Stimulated activated CD4-positive, alpha-beta T cell treated with anti-CD3 and anti-CD28 coated beads, Interleukin-12 subunit alpha, Interleukin-12 subunit beta, amount 100 ng/mL, for 4 hours (primary cell): ENCODE data around the gene AFM.

Experiments
- DNase-seq: peaks from one replicate; pipeline ENCODE4 v3.0.0-alpha.2; 2020

The AFM gene

DNA sequence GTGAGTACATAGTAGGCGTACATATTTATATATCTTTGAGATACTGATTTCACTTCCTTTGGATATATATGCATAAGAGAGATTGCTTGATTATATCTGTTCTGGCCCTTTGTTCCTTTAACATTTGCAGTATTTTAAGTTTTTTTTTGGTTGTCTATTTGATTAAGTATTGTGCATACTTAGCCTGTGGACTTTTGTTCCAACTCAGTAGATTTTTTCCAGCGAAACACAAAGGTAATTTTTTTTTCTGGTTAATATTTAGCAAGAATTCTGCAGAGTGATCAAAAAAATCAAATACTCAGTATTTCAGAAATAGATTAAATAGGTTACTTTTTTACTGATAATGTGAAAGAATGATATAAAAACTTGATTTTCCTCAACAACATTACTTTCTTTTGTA lies at the start of gene AFM:
Gene AFM (plus strand): TSS at position 388 of the 400 bp plus-strand sequence. CDS start 31 bp downstream, outside the sequence.
- no peak for DNase-seq

DNA sequence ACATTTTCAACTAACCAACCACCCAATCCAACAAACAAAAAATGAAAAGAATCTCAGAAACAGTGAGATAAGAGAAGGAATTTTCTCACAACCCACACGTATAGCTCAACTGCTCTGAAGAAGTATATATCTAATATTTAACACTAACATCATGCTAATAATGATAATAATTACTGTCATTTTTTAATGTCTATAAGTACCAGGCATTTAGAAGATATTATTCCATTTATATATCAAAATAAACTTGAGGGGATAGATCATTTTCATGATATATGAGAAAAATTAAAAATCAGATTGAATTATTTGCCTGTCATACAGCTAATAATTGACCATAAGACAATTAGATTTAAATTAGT lies 49.8 kb upstream of the AFM start:
- no peak for DNase-seq

DNA sequence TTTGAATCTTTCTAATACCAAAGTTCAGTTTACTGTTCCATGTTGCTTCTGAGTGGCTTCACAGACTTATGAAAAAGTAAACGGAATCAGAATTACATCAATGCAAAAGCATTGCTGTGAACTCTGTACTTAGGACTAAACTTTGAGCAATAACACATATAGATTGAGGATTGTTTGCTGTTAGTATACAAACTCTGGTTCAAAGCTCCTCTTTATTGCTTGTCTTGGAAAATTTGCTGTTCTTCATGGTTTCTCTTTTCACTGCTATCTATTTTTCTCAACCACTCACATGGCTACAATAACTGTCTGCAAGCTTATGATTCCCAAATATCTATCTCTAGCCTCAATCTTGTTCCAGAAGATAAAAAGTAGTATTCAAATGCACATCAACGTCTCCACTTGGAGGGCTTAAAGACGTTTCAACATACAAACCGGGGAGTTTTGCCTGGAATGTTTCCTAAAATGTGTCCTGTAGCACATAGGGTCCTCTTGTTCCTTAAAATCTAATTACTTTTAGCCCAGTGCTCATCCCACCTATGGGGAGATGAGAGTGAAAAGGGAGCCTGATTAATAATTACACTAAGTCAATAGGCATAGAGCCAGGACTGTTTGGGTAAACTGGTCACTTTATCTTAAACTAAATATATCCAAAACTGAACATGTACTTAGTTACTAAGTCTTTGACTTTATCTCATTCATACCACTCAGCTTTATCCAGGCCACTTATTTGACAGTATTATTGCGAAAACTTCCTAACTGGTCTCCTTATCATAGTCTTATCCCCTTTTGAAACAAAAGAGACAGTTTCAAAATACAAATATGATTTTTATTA lies 49.2 kb upstream of the AFM start:
- DNase-seq = no peak

DNA sequence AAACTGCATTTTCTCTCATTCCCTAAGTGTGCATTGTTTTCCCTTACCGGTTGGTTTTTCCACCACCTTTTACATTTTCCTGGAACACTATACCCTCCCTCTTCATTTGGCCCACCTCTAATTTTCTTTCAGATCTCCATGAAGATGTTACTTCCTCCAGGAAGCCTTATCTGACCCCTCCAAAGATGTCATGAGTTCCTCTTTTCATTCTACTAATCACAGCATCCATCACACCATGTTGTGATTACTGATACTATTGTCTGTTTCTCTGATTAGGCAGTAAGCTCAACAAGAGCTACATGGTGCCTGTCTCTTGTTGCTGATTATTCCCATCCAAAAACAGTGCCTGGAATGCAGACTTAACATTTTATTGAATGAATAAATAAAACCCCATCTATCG lies 48.4 kb upstream of the AFM start:
- no peak for DNase-seq

DNA sequence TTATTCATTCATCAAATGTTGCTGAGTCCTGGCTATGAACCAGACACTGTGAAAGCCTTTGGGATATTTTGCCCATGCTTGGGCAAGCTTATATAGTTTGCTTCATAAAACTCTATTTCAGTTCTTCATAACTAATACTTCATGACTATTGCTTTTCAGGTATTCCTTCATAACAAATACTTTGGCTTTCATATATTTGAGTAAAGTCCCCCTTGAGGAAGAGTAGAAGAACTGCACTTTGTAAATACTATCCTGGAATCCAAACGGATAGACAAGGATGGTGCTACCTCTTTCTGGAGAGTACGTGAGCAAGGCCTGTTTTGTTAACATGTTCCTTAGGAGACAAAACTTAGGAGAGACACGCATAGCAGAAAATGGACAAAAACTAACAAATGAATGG lies 47.2 kb upstream of the AFM start:
- DNase-seq = no peak

GRCh38 chr4:73435984-73436383 lies 45.6 kb upstream of the AFM start, which contains the start of gene AFP:
TSS of gene AFP (plus strand) at chr4:73436221. CDS start at chr4:73436263, 42 bp downstream.
- DNase-seq = no peak

DNA sequence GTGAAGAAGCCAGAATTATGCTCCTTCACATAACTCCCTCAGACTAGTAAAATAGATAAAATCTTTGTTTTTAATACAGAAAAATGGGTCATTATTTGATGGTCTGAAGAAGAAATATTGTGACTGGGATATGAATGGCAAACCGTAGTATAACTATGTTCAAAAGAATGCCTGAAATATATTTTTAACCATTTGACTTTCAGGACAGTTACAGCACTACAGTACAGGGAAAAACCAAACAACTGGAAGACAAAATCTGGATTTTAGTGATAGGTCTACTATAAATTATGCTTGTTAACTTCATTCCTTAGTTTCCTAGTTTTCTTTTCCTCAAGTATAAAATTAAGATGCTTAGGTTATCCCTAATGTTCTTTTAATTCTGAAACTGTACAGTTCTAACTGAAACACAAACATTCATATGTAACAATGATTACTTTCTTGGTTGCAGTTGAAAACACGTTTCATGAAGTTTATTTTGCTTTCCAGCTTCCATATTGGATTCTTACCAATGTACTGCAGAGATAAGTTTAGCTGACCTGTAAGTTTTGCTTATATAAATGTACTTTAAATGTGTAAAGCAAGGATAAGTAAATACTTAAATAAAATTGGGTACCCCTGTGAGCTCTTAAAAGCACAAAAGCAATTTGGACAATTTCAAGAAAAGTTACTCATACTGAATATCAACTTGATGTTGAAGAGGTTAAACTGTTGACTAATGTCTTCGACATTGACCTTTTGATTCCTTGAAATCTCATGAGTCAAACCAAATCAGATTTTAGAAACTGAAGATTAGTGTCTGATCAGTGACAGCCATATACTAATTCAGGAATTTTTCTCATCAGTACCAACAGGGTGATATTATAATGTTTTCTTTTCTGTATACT lies 44.6 kb upstream of the AFM start:
- no peak for DNase-seq

DNA sequence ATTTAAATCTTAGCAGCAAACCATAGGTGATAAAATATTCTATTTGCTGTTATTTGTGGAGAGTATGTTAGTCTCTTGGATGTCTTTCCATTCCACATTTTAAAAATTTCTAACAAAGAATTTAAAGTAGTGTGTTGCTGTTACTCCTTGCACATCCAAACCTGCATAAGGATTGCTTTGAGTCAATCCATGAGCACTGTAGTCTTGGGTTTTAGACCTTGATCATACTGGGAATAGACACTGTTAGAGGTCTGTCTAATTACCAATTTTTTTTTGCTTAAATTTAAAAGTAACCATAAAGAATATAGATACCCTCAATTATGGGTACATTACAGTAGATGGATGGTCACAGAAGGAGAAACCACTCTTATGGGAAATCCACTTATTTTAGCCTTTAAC lies 44.0 kb upstream of the AFM start:
- no peak for DNase-seq

GRCh38 chr4:73438048-73438447 lies 43.5 kb upstream of the AFM start:
- no peak for DNase-seq

DNA sequence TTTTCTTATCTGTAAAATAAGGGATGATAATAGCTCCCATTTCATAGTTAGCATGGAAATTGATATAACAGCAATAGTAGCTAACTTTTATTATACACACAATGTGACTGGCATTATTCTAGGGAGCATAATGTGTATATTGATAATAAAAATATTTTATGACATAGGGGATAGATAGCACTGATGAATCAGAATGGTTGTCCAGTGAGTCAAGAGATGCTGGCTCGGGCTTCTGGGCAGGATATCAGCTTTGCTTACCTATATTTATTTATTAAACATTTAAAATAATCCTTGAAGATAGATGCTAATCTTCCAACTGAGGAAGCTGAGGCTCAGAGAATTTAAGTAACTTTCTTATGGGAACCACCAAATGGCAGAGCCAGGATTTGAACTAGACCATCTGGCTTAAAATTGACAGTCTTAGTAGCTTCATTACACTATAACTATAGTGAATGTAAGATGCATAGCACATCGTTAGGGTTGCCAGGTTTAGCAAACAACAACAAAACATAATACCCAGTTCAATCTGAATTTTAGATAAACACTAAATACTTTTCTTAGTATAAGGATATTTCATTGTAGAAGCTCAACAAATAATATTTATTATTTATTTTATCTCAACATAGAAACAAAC lies 42.8 kb upstream of the AFM start:
- DNase-seq = no peak

GRCh38 chr4:73439445-73439844 lies 42.1 kb upstream of the AFM start:
- DNase-seq = no peak

DNA sequence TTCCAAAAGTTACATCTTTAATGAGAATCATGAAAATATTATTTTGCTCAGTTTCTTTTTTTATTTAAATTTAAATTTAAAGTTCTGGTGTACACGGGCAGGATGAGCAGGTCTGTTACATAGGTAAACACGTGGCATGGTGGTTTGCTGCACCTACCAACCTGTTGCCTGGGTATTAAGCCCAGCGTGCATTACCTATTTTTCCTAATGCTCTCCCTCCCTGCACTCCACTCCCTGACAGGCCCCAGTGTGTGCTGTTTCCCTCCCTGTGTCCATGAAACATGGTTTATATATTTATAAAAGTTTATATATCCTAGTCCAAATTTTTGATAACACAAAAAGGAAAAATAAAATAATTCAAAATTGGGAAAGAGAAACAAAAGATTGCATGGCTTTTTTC lies 41.6 kb upstream of the AFM start:
- no peak for DNase-seq

- no peak for DNase-seq
Observed at GRCh38 chr4:73440653-73441052, 40.9 kb upstream of the AFM start.

GRCh38 chr4:73442275-73442674 lies 39.3 kb upstream of the AFM start:
- DNase-seq = no peak

- no peak for DNase-seq
Observed at GRCh38 chr4:73443224-73443623, 38.3 kb upstream of the AFM start.

GRCh38 chr4:73445383-73446335 lies 35.9 kb upstream of the AFM start:
- no peak for DNase-seq

DNA sequence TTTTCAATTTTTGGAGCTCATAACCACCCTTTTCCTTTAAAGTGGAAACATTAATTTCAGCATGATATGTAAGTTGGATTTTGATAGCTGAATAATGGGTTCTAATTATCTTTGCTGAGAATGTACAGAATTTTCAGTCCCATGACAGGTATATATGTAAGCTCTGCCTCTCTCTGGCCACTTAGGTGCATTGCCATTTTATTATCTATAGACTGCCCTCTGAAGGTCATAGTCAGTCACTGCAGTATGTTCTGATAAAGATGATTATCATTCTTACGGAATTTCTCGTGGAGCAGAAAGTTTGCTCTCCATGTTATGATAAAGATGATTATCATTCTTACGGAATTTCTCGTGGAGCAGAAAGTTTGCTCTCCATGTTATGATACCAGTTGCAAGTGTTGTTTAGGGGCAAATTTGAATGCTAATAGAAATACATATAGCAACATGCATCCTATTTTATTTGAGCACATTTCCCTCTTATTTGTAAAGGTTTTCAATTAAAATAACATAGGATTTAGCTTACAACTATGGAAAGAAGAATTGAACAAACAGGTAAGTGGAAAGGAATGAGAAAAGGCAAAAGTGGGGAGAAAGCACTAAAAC lies 35.1 kb upstream of the AFM start:
- DNase-seq = no peak

DNA sequence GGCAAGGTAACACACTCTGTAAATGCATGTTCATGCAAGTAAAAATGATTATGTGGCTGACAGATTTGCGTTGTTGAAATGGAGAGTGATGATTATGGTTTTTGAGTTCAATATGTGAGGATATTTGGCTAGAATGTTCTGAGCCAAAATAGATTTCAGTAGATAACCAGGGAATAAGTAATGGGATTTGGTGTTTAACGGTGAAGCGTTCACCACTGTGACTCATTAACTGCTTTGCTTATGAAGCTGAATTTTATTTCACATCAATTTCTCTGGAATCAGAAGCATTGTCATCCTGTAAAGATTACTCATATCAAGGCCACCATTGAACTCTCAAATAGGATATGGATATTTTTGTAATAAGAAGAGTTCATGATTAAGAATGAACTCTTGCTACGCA lies 33.9 kb upstream of the AFM start:
- no peak for DNase-seq

GRCh38 chr4:73448448-73449203 lies 32.9 kb upstream of the AFM start:
- no peak for DNase-seq

GRCh38 chr4:73450398-73451004 lies 31.0 kb upstream of the AFM start:
- DNase-seq = no peak

DNA sequence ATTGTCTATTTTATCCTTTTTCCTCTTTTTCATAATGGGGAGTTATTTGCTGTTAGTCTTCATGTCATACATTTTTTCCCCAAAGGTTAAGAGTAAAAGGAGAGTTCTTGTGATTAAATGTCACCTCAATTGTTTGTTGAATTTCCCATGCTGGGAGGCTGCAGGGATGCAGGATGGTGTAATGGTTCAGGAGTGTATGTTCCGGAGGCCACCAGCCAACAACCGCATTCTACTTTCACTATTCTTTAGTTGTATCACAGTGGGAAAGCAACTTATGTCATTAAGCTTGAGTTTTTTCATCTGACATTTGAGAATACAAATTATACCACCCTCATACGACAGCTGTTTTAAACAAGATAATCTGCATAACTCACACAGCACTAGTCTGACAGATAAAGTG lies 30.1 kb upstream of the AFM start:
- DNase-seq = no peak
